GM23338 (cell line): ENCODE measurements around the gene NNMT. TPM values are rescaled to one million over a fixed set of nuclear protein-coding genes. Genes with fewer than 3 reads are reported as not detected.

ENCODE experiments used
- ATAC-seq: fragments of 200-7000 bp; cut with Tn5 transposase; 3 replicates; pipeline ENCODE4 v1.9.1; 2020
- DNase-seq: peaks from one replicate; pipeline ENCODE4 v3.0.0-alpha.2; 2015; ENCODE audit warnings: low spot score
- H2AFZ ChIP-seq: fragments of 200-600 bp; sonication (generic); 2 replicates; pipeline ENCODE4 v1.8.0; 2016; ENCODE audit warnings: antibody characterized with exemption, mild to moderate bottlenecking, moderate library complexity
- H3F3A ChIP-seq: fragments of 200-600 bp; sonication (generic); replicated peaks from 2 replicates; pipeline ENCODE4 v1.8.0; 2017; ENCODE audit warnings: antibody characterized with exemption, mixed run types, low read depth
- H3K27ac ChIP-seq: fragments of 200-600 bp; sonication (generic); 2 replicates; pipeline ENCODE4 v1.6.1; 2016; ENCODE audit warnings: low read depth
- H3K27me3 ChIP-seq: fragments of 200-600 bp; sonication (generic); 2 replicates; pipeline ENCODE4 v1.8.0; 2016; ENCODE audit warnings: mild to moderate bottlenecking, mixed run types, moderate library complexity; ENCODE audit not compliant: insufficient read depth
- H3K36me3 ChIP-seq: fragments of 200-600 bp; sonication (generic); 2 replicates; pipeline ENCODE4 v1.8.0; 2016; ENCODE audit warnings: mild to moderate bottlenecking; ENCODE audit not compliant: insufficient read depth
- H3K4me1 ChIP-seq: fragments of 200-600 bp; sonication (generic); 2 replicates; pipeline ENCODE4 v1.8.0; 2016; ENCODE audit warnings: mild to moderate bottlenecking, moderate library complexity; ENCODE audit not compliant: insufficient read depth
- H3K4me2 ChIP-seq: fragments of 200-600 bp; sonication (generic); 2 replicates; pipeline ENCODE4 v1.7.1; 2017; ENCODE audit warnings: mixed run types
- H3K4me3 ChIP-seq: fragments of 200-600 bp; sonication (generic); 2 replicates; pipeline ENCODE4 v1.6.1; 2016; ENCODE audit warnings: mixed run types
- H3K79me2 ChIP-seq: fragments of 200-600 bp; sonication (generic); replicated peaks from 2 replicates; pipeline ENCODE4 v1.8.0; 2017; ENCODE audit warnings: mild to moderate bottlenecking; ENCODE audit not compliant: insufficient read depth
- H3K9me2 ChIP-seq: fragments of 200-600 bp; sonication (generic); 2 replicates; pipeline ENCODE4 v1.8.0; 2017; ENCODE audit not compliant: insufficient read depth
- H4K20me1 ChIP-seq: fragments of 200-600 bp; sonication (generic); replicated peaks from 2 replicates; pipeline ENCODE4 v1.8.0; 2017; ENCODE audit warnings: mild to moderate bottlenecking; ENCODE audit not compliant: insufficient read depth
- H3K27ac Mint-ChIP-seq: 2 replicates; pipeline ENCODE4 v1.8.0; 2020; ENCODE audit warnings: inconsistent platforms, mild to moderate bottlenecking, moderate library complexity, mixed read lengths
- H3K27me3 Mint-ChIP-seq: 3 replicates; pipeline ENCODE4 v1.8.0; 2022; ENCODE audit warnings: low read depth, mild to moderate bottlenecking, moderate library complexity, mixed read lengths, inconsistent platforms; ENCODE audit not compliant: insufficient read depth, poor library complexity
- H3K36me3 Mint-ChIP-seq: 3 replicates; pipeline ENCODE4 v1.8.0; 2021; ENCODE audit warnings: low read depth, mild to moderate bottlenecking, inconsistent platforms, moderate library complexity, mixed read lengths
- H3K4me1 Mint-ChIP-seq: 3 replicates; pipeline ENCODE4 v1.8.0; 2020; ENCODE audit warnings: mild to moderate bottlenecking, inconsistent platforms, mixed read lengths
- H3K4me3 Mint-ChIP-seq: 3 replicates; pipeline ENCODE4 v1.8.0; 2021; ENCODE audit warnings: moderate library complexity, mild to moderate bottlenecking, inconsistent platforms, mixed read lengths
- H3K9me3 Mint-ChIP-seq: 3 replicates; pipeline ENCODE4 v1.8.0; 2020; ENCODE audit warnings: moderate library complexity, mild to moderate bottlenecking, inconsistent platforms, mixed read lengths
- CREB1 ChIP-seq: fragments of 250-450 bp; sonication (Bioruptor Pico); IDR thresholded peaks from 2 replicates; pipeline ENCODE4 v1.5.0; 2020; ENCODE audit warnings: low read depth, mild to moderate bottlenecking, moderate library complexity
- EZH2 ChIP-seq: fragments of 200-600 bp; sonication (generic); IDR thresholded peaks from one replicate; pipeline ENCODE4 v1.8.0; 2017; ENCODE audit warnings: antibody characterized with exemption, mild to moderate bottlenecking, low read depth; ENCODE audit not compliant: unreplicated experiment
- EZH2phosphoT487 ChIP-seq: fragments of 200-600 bp; sonication (generic); IDR thresholded peaks from one replicate; pipeline ENCODE4 v1.8.1; 2018; ENCODE audit warnings: antibody characterized with exemption; ENCODE audit not compliant: unreplicated experiment
- JUNB ChIP-seq: IDR thresholded peaks from one replicate; pipeline ENCODE4 v1.6.1; 2016; ENCODE audit warnings: antibody characterized with exemption; ENCODE audit not compliant: unreplicated experiment
- NANOG ChIP-seq: IDR thresholded peaks from 2 replicates; pipeline ENCODE4 v1.6.1; 2016; ENCODE audit warnings: antibody characterized with exemption, borderline replicate concordance
- POLR2AphosphoS5 ChIP-seq: IDR thresholded peaks from 2 replicates; pipeline ENCODE4 v1.6.1; 2016; ENCODE audit warnings: antibody characterized with exemption, low read depth
- STAT1 ChIP-seq: IDR thresholded peaks from one replicate; pipeline ENCODE4 v1.6.1; 2016; ENCODE audit warnings: antibody characterized with exemption; ENCODE audit not compliant: unreplicated experiment
- ZNF114 ChIP-seq: fragments of 250-450 bp; sonication (Bioruptor Pico); IDR thresholded peaks from 2 replicates; pipeline ENCODE4 v1.5.0; 2020; ENCODE audit warnings: mild to moderate bottlenecking, moderate library complexity
- ZNF331 ChIP-seq: fragments of 250-450 bp; sonication (Bioruptor Pico); IDR thresholded peaks from 2 replicates; pipeline ENCODE4 v1.5.0; 2020; ENCODE audit warnings: low read depth, mild to moderate bottlenecking, moderate library complexity
- ZNF462 ChIP-seq: fragments of 250-450 bp; sonication (Bioruptor Pico); IDR thresholded peaks from 2 replicates; pipeline ENCODE4 v1.5.0; 2020; ENCODE audit warnings: mild to moderate bottlenecking, moderate library complexity
- polyA plus RNA-seq: library from polyadenylated mRNA; unstranded; fragments of >200 nt; fragmentation: Nextera tagmentation; extraction: Ambion mirVana; gene quantifications from 2 replicates; pipeline ENCODE4 v1.2.1, GENCODE V29; 2016
- total RNA-seq: library from RNA; depleted of rRNA; stranded (reverse); fragments of >200 nt; shearing (Covaris generic); gene quantifications from 2 replicates; pipeline ENCODE4 v1.2.3, GENCODE V29; 2014
- TF ChIP-seq, protein P1 (sequence below), 2 experiments: fragments of 200-600 bp in 1 of 2; sonication (generic) in 1 of 2; conservative IDR thresholded peaks; 2 replicates each; pipeline versions ENCODE4 v1.5.1 to v1.6.1; 2016 to 2017; ENCODE audit warnings: antibody characterized with exemption in 2 of 2, low read depth in 2 of 2, mild to moderate bottlenecking in 2 of 2, moderate library complexity in 1 of 2
- TF ChIP-seq, protein P2 (sequence below): IDR thresholded peaks from 2 replicates; pipeline ENCODE4 v1.6.1; 2016; ENCODE audit warnings: antibody characterized with exemption
- TF ChIP-seq, protein P3 (sequence below): IDR thresholded peaks from one replicate; pipeline ENCODE4 v1.6.1; 2018; ENCODE audit warnings: antibody characterized with exemption; ENCODE audit not compliant: unreplicated experiment

Gene NNMT
- total and polyA plus RNA-seq, 2 experiments from 2014 or later = 0.40 TPM; not detected in 1

GRCh38 chr11:114343493-114343892 is 47.3 kb downstream of the NNMT start:
- no peak overlapping the region for H3K4me3 Mint-ChIP-seq
- peaks cover 18% of the 10 kb centered on the region for H3K36me3 Mint-ChIP-seq
- peaks cover 21% of the 10 kb centered on the region for H3K9me3 Mint-ChIP-seq
- no peaks in the 10 kb centered on the region; the same call in 1 of the 3 replicates for H3K4me1 Mint-ChIP-seq
- Histone ChIP-seq H3K79me2 (no peaks in the 10 kb centered on the region), H3K4me2 (no peak overlapping the region), H3K36me3 (no peaks in the 10 kb centered on the region), H3K4me1 (no peaks in the 10 kb centered on the region), H3K9me2 (no peaks in the 10 kb centered on the region; the same call in 1 of the 2 replicates), H4K20me1 (no peaks in the 10 kb centered on the region), H3K27ac (no peak overlapping the region), H3F3A (no peaks in the 10 kb centered on the region), H2AFZ (no peak overlapping the region), H3K27me3 (no peaks in the 10 kb centered on the region), H3K4me3 (no peak overlapping the region)
- no peak overlapping the region for H3K27ac Mint-ChIP-seq
- DNase-seq = no peak
- no peaks in the 10 kb centered on the region for H3K27me3 Mint-ChIP-seq
- TF ChIP-seq, protein P1, sequence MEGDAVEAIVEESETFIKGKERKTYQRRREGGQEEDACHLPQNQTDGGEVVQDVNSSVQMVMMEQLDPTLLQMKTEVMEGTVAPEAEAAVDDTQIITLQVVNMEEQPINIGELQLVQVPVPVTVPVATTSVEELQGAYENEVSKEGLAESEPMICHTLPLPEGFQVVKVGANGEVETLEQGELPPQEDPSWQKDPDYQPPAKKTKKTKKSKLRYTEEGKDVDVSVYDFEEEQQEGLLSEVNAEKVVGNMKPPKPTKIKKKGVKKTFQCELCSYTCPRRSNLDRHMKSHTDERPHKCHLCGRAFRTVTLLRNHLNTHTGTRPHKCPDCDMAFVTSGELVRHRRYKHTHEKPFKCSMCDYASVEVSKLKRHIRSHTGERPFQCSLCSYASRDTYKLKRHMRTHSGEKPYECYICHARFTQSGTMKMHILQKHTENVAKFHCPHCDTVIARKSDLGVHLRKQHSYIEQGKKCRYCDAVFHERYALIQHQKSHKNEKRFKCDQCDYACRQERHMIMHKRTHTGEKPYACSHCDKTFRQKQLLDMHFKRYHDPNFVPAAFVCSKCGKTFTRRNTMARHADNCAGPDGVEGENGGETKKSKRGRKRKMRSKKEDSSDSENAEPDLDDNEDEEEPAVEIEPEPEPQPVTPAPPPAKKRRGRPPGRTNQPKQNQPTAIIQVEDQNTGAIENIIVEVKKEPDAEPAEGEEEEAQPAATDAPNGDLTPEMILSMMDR (conservative IDR thresholded peaks at IDR 0.05; ENCODE audit: low read depth in 2 of 2) = no peak
- TF ChIP-seq CREB1 (CRISPR knock-in tag) (no peak), ZNF114 (no peak), ZNF462 (CRISPR knock-in tag) (no peak), NANOG (no peak), EZH2phosphoT487 (no peak), EZH2 (no peak), STAT1 (no peak), JUNB (no peak), POLR2AphosphoS5 (no peak), ZNF331 (no peak)
- TF ChIP-seq, protein P2, sequence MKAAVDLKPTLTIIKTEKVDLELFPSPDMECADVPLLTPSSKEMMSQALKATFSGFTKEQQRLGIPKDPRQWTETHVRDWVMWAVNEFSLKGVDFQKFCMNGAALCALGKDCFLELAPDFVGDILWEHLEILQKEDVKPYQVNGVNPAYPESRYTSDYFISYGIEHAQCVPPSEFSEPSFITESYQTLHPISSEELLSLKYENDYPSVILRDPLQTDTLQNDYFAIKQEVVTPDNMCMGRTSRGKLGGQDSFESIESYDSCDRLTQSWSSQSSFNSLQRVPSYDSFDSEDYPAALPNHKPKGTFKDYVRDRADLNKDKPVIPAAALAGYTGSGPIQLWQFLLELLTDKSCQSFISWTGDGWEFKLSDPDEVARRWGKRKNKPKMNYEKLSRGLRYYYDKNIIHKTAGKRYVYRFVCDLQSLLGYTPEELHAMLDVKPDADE = no peak
- TF ChIP-seq, protein P3, sequence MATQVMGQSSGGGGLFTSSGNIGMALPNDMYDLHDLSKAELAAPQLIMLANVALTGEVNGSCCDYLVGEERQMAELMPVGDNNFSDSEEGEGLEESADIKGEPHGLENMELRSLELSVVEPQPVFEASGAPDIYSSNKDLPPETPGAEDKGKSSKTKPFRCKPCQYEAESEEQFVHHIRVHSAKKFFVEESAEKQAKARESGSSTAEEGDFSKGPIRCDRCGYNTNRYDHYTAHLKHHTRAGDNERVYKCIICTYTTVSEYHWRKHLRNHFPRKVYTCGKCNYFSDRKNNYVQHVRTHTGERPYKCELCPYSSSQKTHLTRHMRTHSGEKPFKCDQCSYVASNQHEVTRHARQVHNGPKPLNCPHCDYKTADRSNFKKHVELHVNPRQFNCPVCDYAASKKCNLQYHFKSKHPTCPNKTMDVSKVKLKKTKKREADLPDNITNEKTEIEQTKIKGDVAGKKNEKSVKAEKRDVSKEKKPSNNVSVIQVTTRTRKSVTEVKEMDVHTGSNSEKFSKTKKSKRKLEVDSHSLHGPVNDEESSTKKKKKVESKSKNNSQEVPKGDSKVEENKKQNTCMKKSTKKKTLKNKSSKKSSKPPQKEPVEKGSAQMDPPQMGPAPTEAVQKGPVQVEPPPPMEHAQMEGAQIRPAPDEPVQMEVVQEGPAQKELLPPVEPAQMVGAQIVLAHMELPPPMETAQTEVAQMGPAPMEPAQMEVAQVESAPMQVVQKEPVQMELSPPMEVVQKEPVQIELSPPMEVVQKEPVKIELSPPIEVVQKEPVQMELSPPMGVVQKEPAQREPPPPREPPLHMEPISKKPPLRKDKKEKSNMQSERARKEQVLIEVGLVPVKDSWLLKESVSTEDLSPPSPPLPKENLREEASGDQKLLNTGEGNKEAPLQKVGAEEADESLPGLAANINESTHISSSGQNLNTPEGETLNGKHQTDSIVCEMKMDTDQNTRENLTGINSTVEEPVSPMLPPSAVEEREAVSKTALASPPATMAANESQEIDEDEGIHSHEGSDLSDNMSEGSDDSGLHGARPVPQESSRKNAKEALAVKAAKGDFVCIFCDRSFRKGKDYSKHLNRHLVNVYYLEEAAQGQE = no peak
- ATAC-seq = no peak
